Vagina (tissue), 2 donors: ENCODE data around the gene WASF3.

Experiments used
- CTCF ChIP-seq, 3 experiments: fragments of 450-650 bp in 2 of 3; fragments of 200-600 bp in 1 of 3; sonication (generic) in 1 of 3; IDR thresholded peaks; one replicate each; pipeline ENCODE4 v1.5.1; 2017 to 2019; ENCODE audit warnings: antibody characterized with exemption in 3 of 3, mild to moderate bottlenecking in 2 of 3, moderate library complexity in 2 of 3
- POLR2A ChIP-seq, 2 donors: fragments of 450-650 bp; IDR thresholded peaks; one replicate each; pipeline ENCODE4 v1.6.1; 2017; ENCODE audit warnings: antibody characterized with exemption in 2 of 2, mild to moderate bottlenecking in 2 of 2, moderate library complexity in 2 of 2
- POLR2AphosphoS5 ChIP-seq, 2 donors: sonication (generic); formaldehyde crosslinking; IDR thresholded peaks; one replicate each; pipeline ENCODE4 v1.9.0; 2017; ENCODE audit warnings: antibody characterized with exemption in 2 of 2, mild to moderate bottlenecking in 2 of 2, low read depth in 1 of 2; ENCODE audit not compliant: insufficient read depth in 1 of 2

- no peak for TF ChIP-seq CTCF (IDR thresholded peaks at IDR 0.05)
- TF ChIP-seq POLR2AphosphoS5 (IDR thresholded peaks at IDR 0.05; ENCODE audit: insufficient read depth in 1 of 2, low read depth in 1 of 2) = no peak
- no peak for TF ChIP-seq POLR2A (IDR thresholded peaks at IDR 0.05)
These were observed 31.7 kb downstream of the WASF3 start for GRCh38 chr13:26589226-26589625.
